ENCODE measurements around the gene ZNF627.
"Not testable (repeated sequence)": the region's sequence is repeated elsewhere in the genome, so short reads cannot be mapped to it uniquely, and the experiment has no call there.

ZNF627 gene

DNA sequence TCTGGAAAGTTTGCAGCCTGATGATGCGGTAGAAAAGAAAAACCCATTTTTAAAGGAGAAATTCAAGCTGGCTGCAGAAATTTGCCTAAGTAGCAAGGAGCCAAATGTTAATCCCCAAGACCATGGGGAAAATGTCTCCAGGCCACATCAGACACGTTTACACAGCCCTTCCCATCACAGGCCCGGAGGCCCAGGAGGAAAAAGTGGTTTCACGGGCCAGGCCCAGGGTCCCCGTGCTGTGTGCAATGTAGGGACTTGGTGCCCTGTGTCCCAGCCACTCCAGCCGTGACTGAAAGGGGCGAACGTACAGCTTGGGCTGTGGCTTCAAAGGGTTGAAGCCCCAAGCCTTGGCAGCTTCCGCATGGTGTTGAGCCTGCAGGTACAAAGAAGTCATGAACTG lies 35.9 kb downstream of the ZNF627 start:
- DNase-seq: no peak

DNA sequence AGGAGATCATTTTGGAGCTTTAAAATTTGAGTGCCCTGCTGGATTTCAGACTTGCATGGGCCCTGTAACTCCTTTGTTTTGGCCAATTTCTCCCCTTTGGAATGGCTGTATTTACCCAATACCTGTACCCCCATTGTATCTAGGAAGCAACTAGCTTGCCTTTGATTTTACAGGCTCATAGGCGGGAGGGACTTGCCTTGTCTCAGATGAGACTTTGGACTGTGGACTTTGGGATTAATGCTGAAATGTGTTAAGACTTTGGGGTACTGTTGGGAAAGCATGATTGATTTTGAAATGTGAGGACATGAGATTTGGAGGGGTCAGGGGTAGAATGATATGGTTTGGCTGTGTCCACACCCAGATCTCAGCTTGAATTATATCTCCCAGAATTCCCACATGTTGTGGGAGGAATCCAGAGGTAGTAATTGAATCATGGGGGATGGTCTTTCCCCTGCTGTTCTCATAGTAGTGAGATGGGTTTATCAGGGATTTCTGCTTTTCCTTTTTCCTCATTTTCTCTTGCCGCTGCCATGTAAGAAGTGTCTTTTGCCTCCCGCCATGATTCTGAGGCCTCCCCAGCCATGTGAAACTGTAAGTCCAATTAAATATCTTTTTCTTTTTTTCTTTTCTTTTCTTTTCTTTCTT lies 36.9 kb downstream of the ZNF627 start:
- not testable (repeated sequence) for DNase-seq

DNA sequence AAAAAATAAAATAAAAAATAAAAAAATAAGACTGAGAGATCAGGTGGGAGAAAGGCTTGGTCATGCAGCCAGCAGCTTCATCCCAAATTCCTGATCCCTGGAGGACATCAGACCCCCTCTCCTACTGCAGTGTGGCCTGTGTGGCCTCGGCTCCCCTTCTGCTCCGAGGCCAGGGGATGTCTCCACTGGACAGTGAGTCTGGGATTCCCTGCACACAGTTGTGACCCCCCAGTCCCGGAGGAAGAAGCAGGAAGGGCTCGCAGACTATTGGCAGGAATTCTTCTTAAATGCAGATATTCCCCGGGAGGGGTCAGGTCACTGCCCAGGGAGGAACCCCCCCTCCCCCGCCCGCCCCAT lies 41.9 kb downstream of the ZNF627 start:
- DNase-seq: no peak

DNA sequence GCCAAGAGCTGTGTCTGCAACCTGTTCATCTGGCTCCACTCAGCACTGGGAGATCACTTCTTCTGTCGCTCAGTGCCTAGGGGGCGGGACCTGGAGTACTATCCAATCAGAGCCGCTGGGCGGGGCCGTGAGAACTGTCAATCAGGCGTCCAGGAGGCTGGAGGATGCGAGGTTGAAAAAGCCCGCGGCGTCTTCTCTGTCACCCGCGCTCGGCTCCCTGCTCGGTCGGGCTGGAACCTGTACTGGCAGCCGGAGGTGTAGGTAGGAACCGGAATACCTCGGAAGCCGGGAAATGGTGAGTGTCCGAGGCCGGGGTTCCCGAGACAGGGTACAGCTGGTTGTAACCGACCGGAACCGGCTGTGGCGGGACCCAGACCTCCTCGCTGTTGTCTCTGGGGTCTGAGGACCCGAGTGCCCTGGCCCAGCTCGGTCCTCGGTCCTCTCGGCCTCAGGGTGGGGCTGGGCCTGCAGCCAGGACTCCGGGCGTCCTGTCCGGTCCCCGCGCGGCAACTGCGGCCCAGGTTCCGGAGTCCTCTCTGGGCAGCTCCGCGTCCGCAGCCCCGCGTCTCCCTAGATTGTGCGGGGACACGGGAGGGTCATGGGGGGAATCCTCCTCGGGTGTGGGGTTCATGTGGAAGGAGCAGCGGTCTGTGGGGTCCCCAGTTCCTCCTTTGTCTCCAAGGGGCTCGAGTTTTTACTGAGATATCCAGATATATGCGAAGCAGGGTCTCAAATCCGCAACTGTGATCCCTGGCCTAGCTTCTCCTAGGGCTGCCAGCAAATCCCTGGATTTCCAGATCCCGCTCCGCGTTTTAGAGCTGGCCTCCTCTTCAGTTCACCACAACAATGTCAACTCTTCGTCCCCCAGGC lies 42.6 kb downstream of the ZNF627 start:
- DNase-seq: peak; percentile 98

DNA sequence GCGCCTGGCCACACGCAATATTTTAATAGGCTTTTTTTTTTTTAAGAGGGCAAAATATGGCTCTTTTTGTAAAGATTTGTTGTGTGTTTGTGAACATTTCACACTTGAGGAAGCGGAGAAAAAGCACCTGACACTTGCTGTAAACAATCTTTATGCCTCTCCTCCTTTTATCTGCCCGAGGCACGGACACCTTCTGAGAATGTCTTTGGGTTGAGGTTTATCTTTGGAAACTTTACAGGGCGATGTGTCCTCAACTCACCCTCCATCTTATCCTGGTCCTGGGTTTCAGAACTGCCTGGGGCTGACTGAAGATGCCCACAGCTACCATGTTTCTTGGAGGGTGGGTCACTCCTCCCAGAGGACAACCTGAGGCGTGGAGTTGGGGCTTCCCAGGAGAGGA lies 44.0 kb downstream of the ZNF627 start:
- no peak for DNase-seq

DNA sequence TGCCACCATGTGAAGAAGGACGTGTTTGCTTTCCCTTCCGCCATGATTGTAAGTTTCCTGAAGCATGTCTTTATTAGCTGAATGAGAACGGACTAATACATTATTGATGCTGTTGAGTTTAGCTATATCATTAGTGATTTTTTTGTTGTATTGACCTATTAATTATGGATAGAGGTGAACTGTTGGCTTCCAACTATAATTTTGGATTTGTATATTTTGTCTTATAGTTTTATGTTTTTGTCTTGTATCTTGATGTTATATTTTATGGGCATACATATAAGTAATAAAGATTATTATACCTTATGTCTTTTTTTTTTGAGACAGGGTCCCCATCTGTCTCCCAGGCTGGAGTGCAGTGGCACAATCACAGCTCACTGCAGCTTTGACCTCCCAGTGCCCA lies 45.6 kb downstream of the ZNF627 start:
- DNase-seq: no peak

DNA sequence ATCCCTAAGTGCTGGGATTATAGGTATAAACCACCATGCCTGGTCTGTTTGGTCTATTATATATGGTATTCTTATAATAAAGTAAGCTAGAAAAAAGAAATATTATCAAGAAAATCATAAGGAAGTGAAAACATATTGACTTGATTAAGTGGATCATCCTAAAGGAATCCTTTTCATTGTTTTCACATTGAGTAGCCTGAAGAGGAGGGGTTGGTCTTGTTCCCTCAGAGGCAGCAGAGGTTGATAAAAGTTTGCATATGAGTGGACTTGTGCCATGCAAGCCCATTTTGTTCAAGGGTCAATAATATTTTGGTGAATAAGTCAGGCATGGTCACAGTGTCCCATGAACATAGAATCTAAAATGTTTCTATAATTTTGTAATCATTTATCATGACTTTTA lies 52.7 kb downstream of the ZNF627 start:
- no peak for DNase-seq

DNA sequence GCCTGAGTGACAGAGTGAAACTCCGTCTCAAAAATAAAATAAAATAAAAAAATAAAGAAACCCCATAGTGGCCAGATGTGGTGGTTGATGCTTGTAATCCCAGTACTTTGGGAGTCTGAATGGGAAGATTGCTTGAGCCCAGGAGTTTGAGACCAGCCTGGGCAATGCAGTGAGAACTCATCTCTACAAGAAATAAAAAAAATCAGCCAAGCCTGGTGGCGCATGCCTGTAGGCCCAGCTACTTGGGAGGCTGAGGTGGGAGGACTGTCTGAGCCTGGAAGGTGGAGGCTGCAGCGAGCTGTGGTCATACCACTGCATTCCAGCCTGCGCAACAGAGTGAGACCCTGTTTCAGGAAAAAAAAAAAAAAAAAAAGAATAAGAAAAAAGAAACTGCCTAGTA lies 53.8 kb downstream of the ZNF627 start:
- no peak for DNase-seq

DNA sequence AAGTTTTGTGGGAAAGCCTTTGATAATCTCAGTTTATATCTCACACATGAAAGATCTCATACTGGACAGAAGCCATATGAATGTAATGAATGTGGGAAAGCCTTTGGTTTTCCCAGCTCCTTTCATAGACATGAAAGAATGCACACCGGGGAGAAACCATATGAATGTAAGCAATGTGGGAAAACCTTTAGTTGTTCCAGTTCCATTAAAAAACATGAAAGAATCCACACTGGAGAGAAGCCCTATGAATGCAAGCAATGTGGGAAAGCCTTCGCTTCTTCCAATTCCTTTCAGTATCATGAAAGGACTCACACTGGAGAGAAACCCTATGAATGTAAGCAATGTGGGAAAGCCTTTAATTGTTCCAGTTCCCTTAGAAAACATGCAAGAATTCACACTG lies 54.8 kb downstream of the ZNF627 start:
- DNase-seq: no peak

DNA sequence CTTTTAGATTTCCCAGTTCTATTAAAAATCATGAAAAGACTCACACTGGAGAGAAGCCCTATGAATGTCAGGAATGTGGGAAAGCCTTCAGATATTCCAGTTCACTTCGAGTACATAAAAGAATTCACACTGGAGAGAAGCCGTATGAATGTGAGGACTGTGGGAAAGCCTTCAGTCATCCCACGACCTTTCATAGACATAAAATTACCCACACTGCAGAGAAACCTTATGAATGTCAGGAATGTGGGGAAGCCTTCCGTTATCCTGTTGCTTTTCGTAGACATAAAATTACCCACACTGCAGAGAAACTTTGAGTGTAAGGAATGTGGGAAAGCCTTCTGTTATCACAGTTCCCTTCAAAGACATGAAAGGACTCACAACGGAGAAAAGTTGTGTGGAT lies 55.2 kb downstream of the ZNF627 start:
- no peak for DNase-seq

DNA sequence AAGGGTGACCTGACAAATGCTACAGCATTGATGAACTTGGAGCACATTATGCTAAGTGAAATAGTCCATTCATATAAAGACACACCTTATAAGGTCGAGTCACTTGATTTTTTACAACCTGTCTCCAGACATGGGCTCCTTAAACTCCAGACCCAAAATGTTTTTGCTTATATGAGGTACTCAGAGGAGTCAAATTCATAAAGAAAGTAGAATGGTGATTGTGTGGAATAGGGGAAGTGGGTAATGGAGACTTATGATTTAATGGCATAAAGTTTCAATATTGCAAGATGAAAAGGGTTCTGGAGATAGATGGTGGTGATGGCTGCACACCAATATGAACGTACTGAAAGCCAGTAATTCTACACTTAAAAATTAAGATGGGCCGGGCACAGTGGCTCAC lies 59.3 kb downstream of the ZNF627 start:
- DNase-seq: no peak

DNA sequence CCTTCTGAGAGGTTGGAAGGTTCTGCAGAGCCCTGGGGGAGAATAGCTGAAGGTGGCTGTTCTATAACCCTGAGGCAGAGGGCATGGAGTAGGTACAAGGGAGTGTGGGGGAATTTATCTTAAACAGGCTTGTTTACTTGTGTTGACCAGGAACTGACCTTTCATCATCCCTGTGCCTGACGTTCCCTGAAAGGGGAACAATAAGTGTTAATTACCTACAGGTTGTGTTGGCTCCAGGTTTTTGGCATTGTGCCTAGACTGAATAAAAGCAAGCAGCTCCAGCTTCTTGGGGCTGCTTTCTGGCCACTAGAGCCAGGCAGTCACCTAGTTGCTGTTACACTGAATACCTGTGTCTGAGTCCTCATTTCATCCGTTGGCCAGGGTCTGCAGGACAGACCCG lies 60.0 kb downstream of the ZNF627 start:
- DNase-seq: peak; percentile 75

DNA sequence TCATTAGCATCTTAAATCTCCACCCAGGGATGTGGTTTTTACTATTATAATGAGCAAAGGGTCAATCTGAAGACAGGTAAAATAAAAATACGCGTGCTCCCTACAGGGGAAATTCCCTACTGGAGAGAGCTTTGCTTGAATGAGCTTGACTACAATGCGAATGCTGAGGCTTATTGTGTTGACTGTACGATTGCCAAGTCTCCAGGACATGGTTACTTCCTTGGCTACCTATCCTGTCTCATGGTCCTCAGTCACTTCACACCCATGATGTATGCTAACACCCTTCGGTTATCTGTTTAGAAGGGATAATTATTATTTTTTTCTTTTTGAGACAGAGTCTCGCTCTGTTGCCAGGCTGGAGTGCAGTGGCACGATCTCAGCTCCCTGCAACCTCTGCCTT lies 61.7 kb downstream of the ZNF627 start:
- no peak for DNase-seq

DNA sequence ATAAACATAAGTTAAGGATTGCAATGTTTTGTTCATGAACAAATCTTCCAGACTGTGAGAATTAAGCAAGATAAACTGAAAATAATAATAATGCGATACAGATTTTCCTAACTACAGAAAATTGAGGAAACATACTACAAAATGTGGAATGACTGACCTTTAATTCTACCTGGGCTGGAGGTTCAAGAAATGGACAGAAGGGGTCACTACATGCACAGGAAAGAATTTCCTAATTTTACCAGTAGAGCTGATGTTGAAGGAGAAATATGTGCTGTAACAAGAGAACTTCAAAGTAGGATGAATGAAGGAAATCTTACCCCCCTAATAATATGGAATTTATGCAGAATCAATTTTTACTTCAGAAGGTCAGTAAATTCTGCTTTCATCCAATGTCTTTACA lies 62.3 kb downstream of the ZNF627 start:
- peak; percentile 5 for DNase-seq

DNA sequence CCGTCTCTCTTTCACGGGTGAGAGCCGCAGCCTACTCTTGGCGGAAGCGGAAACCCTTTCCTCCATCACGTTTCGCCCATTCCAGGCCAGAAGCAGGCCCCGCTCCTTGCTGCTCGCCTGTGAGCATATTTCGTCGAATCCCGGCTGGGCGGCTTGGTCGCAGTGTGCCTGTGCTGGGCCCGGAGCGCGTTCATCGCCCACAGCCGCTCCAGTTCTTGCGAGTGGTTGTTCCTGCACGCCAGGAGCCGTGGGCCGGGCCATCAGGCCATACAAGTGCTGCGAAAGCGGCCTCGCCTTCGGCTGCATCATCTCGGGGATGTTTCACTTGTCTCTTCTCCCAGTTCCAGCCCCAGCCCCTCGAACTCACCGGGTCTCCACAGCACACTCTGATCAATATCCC lies 65.0 kb downstream of the ZNF627 start:
- no peak for DNase-seq

DNA sequence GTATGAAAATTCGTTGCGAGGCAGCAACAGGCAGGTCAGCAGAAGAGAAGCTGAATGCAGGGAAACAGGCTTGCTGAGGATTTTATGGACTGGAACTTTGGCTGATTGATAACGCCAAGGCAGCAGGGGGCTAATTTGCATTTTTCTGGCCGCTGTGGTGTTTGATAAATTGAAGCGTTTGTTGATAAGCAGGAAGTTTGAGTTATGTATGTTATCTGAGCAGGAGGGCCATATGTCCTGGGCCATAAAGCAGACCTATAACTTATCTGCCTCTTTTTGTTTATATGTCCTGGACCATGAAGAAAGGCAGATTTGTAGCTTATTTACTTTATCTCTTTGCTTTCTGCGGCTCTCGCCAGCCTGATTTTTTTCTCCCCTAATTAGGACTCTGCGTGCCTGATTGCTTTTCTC lies 65.9 kb downstream of the ZNF627 start:
- DNase-seq: no peak
